GM06990 (cell line): ENCODE data around the gene CNOT4.

Source experiments
- DNase-seq: peaks from one replicate; pipeline ENCODE4 v3.0.0-alpha.2; 2011; ENCODE audit not compliant: insufficient read length; ENCODE audit errors: extremely low read depth
- H3K27me3 ChIP-seq: replicated peaks from 2 replicates; pipeline ENCODE4 v1.6.0; 2011; ENCODE audit warnings: low read length; ENCODE audit not compliant: control insufficient read depth, insufficient read depth
- H3K36me3 ChIP-seq: 2 replicates; pipeline ENCODE4 v1.5.1; 2011; ENCODE audit warnings: low read length; ENCODE audit not compliant: control insufficient read depth, insufficient read depth
- H3K4me3 ChIP-seq: replicated peaks from 2 replicates; pipeline ENCODE4 v1.5.1; 2011; ENCODE audit warnings: low read depth, mild to moderate bottlenecking, control low read depth, low read length
- TF ChIP-seq, protein P1 (sequence below): IDR thresholded peaks from 2 replicates; pipeline ENCODE4 v1.5.1; 2011; ENCODE audit warnings: low read length, control low read depth, mild to moderate bottlenecking, inconsistent platforms; ENCODE audit not compliant: insufficient read depth, poor library complexity, severe bottlenecking

Gene CNOT4

DNA sequence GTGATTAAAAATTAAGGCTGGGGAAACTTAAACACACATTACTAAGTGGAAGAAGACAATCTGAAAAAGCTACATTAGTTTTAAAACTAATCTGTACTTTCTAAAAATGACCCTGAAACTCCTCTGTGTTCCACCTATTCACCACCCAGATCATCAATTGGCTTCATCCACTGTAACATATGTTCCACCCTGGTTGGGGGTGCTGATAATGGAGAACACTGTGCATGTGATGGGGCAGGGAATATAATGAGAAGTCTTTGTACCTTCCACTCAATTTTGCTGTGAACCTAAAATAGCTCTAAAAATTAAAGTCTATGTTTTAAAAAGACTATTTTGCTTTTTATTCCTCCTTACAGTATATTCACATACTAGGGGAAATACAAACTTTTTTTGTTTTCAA lies 132.7 kb downstream of the CNOT4 start:
- Histone ChIP-seq H3K4me3 (no peak overlapping the region), H3K36me3 (no peaks in the 10 kb centered on the region; the same call in 1 of the 2 replicates), H3K27me3 (no peaks in the 10 kb centered on the region)
- DNase-seq, result no peak
- TF ChIP-seq, protein P1, sequence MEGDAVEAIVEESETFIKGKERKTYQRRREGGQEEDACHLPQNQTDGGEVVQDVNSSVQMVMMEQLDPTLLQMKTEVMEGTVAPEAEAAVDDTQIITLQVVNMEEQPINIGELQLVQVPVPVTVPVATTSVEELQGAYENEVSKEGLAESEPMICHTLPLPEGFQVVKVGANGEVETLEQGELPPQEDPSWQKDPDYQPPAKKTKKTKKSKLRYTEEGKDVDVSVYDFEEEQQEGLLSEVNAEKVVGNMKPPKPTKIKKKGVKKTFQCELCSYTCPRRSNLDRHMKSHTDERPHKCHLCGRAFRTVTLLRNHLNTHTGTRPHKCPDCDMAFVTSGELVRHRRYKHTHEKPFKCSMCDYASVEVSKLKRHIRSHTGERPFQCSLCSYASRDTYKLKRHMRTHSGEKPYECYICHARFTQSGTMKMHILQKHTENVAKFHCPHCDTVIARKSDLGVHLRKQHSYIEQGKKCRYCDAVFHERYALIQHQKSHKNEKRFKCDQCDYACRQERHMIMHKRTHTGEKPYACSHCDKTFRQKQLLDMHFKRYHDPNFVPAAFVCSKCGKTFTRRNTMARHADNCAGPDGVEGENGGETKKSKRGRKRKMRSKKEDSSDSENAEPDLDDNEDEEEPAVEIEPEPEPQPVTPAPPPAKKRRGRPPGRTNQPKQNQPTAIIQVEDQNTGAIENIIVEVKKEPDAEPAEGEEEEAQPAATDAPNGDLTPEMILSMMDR, result no peak

DNA sequence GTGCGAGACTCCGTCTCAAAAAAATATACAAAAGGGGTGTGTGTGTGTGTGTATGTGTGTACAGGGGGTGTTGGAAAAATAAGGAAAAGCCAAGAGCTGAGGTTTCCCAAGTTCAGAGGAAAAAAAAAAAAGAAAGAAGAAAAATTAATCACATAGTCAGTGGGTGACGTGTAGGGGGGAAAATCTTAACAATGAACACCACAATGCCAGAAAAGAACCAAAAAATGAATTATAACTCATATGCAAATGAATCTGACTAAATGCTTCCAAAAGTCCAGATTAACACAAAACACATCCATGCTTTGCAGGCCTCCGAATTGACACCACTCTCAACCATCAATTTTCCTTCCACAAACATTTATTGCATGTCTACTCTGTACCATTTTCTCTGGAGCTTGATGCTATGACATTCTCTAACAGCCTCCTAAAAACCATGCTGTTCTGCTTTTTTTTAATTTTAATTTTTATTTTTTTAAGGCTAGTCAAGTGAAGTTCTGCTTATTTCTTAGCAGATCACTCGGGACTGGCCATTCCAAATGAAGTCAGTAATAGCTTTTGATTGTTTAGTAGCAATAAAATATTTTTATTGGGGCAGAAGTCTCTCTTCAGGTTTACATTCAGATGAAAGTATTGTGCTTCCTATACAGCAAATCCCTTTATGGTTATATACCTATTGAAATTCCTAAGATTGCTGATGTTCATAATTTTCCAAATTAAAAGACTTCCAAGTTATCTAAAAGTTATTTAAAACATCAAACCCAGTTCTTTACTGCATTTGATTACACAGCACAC lies 133.8 kb downstream of the CNOT4 start:
- Histone ChIP-seq H3K27me3 (no peaks in the 10 kb centered on the region), H3K4me3 (no peak overlapping the region), H3K36me3 (no peaks in the 10 kb centered on the region)
- no peak for DNase-seq
- TF ChIP-seq, protein P1, result no peak

DNA sequence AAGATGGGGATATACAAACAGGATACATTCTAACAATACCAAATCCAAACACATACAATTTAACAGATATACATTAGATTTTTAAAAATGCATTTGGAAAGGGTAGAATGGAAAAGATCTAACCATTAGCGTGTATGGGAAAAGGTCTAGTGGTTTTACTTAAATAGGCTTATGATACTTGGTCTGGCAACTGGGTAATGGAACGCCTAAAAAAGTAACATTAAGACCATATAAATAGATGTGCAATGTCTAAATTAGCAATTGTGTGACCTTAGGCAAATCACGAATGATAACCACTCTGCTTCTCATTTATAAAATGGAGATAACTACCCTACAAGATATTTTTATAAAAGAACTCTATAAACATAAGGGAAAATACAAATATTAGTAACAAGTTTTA lies 135.2 kb downstream of the CNOT4 start:
- H3K27me3 ChIP-seq, result no peaks in the 10 kb centered on the region
- TF ChIP-seq, protein P1, result no peak
- peak; percentile 18 for DNase-seq
- no peak overlapping the region for H3K4me3 ChIP-seq
- no peaks in the 10 kb centered on the region for H3K36me3 ChIP-seq

DNA sequence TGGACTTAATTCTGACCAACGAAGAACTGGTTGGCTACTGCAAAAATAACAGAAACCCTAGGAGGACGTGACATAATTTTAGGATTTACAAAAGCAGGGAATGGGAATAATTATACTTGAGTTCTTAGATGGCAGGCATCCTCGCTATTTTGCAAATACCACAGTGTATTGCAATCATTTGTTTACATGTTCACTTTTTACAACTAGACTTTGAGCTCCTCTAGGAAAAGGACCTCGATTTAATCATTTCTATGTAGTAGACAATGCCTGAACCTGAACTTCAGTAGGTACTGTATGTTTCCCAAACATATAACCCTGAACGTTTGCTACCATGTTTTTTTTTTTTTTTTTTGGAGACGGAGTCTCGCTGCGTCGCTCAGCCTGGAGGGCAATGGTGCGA lies 137.7 kb downstream of the CNOT4 start:
- Histone ChIP-seq H3K27me3 (no peaks in the 10 kb centered on the region), H3K36me3 (no peaks in the 10 kb centered on the region), H3K4me3 (no peak overlapping the region)
- TF ChIP-seq, protein P1, result no peak
- DNase-seq, result no peak

DNA sequence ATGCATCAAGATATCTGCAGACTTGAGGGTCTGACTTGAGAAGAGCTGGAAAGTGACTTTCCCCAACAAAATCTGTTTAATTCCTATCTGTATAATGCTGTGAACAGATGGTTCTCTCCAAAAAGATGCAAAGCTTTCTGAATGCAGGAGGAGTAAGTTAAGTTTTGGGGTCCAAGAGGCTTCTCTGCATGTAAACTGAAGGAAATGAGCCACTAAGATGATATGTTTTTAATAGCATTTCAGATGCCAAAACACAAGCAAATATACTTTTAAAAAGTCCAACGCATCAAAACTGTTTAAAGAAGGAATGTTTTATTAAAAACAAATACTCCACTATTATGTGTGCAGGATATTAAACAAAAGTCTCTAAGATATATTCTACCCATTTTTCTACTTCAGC lies 139.2 kb downstream of the CNOT4 start:
- H3K4me3 ChIP-seq, result no peak overlapping the region
- DNase-seq, result no peak
- TF ChIP-seq, protein P1, result no peak

More for the DNA sequence above, 139.2 kb downstream of the CNOT4 start:
- Histone ChIP-seq H3K36me3 (no peaks in the 10 kb centered on the region), H3K27me3 (no peaks in the 10 kb centered on the region)
